Astrocyte of the spinal cord (primary cell): ENCODE measurements around the gene IFIT2.

Experiments
- DNase-seq: peaks from one replicate; pipeline ENCODE4 v3.0.0; 2011; ENCODE audit warnings: low read depth, low spot score
- H3K4me3 ChIP-seq: 2 replicates; pipeline ENCODE4 v1.5.1; 2011; ENCODE audit warnings: low read depth, mild to moderate bottlenecking, low read length, moderate library complexity
- in situ Hi-C: cut with HindIII; loops from 2 replicates; pipeline ENCODE4 v1.10.0; 2017; ENCODE audit warnings: low sequenced_read_pairs
- TF ChIP-seq, protein P1 (sequence below): IDR thresholded peaks from 2 replicates; pipeline ENCODE4 v1.5.1; 2012; ENCODE audit warnings: low read depth, mild to moderate bottlenecking, low read length, inconsistent platforms

IFIT2 gene

DNA sequence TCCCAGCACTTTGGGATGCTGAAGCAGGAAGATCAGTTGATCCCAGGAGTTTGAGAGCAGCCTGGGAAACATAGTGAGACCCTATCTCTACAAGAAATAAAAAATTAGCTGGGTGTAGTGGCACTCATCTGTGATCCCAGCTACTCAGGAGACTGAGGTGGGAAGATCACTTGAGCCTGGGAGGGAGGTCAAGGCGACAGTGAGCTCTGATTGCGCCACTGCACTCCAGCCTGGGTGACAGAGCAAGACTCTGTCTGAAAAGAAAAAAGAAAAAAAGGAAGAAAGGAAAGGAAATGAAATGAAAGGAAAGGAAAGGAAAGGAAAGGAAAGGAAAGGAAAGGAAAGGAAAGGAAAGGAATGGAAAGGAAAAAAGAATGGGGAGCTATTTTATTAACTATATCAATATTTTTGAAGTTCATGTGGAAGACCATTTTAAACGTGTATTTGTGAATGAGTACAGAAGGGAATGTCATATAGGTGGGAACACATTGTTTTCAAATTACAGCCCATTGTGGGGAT, 7.1 kb upstream of the IFIT2 start:
- in situ Hi-C loops = no loop called here
- DNase-seq = no peak
- TF ChIP-seq, protein P1, sequence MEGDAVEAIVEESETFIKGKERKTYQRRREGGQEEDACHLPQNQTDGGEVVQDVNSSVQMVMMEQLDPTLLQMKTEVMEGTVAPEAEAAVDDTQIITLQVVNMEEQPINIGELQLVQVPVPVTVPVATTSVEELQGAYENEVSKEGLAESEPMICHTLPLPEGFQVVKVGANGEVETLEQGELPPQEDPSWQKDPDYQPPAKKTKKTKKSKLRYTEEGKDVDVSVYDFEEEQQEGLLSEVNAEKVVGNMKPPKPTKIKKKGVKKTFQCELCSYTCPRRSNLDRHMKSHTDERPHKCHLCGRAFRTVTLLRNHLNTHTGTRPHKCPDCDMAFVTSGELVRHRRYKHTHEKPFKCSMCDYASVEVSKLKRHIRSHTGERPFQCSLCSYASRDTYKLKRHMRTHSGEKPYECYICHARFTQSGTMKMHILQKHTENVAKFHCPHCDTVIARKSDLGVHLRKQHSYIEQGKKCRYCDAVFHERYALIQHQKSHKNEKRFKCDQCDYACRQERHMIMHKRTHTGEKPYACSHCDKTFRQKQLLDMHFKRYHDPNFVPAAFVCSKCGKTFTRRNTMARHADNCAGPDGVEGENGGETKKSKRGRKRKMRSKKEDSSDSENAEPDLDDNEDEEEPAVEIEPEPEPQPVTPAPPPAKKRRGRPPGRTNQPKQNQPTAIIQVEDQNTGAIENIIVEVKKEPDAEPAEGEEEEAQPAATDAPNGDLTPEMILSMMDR = no peak
- no peak overlapping the region for H3K4me3 ChIP-seq

DNA sequence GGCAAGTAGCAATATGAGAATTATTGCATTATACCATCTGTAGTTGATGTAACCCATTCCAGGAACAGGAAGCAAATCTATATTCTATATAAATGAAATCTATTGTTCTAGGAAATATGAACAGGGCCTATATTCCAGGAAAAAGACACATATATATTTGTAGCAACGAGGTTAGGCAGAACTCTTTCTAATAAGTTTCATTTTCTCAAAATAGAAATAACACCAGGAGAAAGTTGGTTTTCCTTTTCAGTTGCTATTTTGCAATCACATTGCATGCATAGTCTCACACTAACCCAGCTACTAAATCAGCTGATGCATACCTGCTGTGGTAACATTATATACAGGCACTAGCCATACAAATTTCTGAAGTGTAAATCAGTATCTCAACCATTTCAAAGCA, 6.2 kb upstream of the IFIT2 start:
- H3K4me3 ChIP-seq = no peak overlapping the region
- in situ Hi-C loops = no loop called here
- TF ChIP-seq, protein P1 = no peak
- DNase-seq = peak; percentile 64

DNA sequence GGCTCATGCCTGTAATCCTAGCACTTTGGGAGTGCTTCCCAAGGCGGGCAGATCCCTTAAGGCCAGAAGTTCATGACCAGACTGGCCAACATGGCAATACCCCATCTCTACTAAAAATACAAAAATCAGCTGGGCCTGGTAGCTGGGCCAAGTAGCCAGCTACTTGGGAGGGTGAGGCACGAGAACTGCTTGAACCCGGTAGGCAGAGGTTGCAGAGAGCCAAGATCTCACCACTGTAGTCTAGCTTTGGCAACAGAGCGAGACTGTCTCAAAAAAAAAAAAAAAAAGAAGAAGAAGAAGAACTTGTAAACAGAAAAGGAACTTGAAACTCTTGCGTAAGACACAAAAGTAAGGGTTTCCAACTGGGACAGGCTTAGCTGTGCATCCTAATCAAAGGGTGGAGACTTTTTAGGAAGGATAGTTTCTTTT, 5.6 kb upstream of the IFIT2 start:
- H3K4me3 ChIP-seq = no peak overlapping the region
- TF ChIP-seq, protein P1 = no peak
- in situ Hi-C loops = no loop called here
- no peak for DNase-seq

DNA sequence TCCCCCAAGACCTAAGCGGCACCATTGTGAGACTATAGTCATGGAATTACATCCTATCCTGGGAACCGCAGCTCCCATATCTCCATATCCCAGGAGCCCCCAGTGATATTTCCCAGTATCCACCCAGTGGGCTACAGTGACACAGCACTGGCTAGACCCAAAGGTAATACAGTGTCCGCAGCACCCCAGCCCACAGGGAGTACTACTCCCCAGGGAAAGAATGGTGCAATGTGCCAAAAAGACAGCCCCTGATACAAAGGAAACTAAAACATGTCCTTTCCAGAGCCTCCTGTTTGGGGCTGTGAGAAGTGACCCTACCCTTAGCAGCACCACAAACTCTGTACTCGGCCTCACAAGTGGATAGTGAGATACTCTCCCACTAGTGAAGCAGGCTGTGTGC, 4.5 kb upstream of the IFIT2 start:
- H3K4me3 ChIP-seq = no peak overlapping the region
- in situ Hi-C loops = no loop called here
- no peak for DNase-seq
- TF ChIP-seq, protein P1 = no peak

DNA sequence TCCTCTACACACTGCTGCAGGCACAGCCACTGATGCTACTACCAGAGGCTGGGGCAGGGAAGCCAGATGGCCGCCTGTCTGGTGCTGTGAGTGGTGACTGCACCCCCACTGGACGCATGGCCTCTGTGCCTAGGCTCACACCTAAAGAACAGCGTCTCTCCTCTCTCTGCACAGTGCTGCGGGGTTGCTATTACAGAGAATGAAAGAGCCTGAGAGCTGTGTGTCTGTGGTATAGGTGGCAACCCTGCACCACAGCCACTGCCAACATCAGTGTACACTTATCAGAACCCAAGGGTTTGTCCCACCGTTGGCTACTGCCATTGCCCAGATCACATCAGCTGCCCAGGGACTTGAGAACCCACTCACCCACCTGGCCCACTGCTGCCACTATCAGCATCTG, 4.1 kb upstream of the IFIT2 start:
- no peak overlapping the region for H3K4me3 ChIP-seq
- TF ChIP-seq, protein P1 = no peak
- DNase-seq = no peak
- in situ Hi-C loops = no loop called here

DNA sequence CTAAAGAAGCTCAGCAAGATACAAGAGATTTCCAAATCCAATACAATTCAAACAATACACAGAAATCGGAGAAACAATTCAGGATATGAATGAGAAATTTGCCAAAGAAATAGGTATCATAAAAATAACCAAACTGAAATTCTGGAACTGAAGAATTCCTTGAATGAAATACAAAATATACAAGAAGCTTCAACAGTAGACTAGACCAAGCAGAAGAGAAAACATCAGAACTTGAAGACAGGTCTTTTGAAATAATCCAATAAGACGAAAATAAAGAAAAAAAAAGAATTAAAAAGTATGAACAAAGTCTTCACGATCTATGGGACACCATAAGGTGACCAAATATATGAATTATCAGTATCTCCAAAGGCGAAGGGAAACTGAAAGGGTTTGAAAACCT, 2.8 kb upstream of the IFIT2 start:
- no peak overlapping the region for H3K4me3 ChIP-seq
- DNase-seq = no peak
- TF ChIP-seq, protein P1 = no peak
- in situ Hi-C loops = no loop called here

DNA sequence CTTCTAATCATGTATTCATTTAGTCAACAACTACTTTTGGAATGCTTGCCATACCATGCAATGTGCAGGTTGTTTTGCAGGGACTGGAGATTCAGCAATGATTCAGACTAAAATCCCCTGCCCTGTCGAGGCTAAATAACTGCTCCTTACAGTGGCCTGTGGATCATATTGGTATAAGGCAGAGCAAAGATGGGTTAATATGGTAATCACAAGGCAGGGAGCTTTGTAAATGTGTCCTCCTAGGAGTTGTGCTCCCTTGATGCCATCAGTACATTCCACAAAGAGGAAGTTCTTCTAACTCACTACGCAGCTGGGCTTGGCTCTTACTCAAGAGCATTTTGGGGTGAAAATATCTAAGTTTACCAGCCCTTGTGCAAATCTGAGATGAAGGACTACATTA, 614 bp upstream of the IFIT2 start:
- TF ChIP-seq, protein P1 = no peak
- H3K4me3 ChIP-seq = peak overlapping the region; percentile 50
- peak; percentile 40 for DNase-seq
- in situ Hi-C loops = no loop called here
